NCI-H128 (cell line): ENCODE data around the gene DPAGT1.
A peak's percentile ranks its signal among the peaks of the same experiment; 100 is the strongest.

Experiments
- DNase-seq: peaks from one replicate; lab custom pipeline; 2025; ENCODE audit not compliant: unreplicated experiment; lab: John Stamatoyannopoulos, UW

The DPAGT1 gene

GRCh38 chr11:119095066-119095880 is 6.4 kb downstream of the DPAGT1 start:
- peak; percentile 96 for DNase-seq

GRCh38 chr11:119094816-119095065 is 6.9 kb downstream of the DPAGT1 start:
- DNase-seq, result no peak

DNA sequence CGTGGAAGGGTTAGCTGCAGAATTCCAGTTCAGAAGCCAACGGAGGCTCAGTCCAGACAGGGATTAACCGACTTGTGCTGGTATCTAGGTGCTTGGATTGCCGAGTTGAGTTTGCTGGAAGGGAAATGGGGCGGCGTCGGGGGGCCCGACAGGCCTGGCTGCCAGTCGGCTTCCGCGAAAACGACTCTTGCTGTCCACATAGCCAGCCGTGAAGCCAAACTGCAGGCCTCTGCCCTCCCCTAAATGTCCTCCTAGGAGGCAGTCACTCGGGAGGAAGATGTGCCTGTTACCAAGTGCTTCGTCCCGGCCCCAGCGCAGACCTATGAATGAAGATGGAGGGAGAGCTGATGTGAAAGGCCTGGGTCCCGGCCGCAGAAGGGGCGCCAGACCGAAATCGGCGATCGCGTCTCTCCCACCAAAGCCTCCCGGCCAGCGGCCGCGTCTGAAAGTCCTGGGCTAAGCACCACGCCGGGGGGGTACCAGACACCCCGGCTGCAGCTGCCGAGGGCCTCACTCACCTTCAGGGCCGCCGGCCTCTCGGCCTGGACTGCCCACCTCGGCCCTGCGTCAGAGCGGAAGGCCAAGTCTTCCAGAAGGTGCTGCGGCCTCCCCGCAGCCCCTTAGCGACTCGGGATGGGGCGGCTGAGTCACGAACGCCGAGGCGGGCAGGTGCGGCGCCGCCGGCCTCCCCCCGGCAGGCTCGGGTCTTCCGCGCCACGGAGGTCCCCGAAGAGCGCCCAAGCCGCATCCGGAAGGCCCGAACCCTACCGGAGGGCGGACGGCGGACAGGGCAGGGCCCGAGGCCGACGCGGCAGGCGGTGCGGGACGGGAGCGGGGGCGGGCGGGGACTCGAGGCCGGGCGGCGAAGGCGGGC is 7.5 kb downstream of the DPAGT1 start:
- DNase-seq, result no peak

- DNase-seq, result no peak
Measured at GRCh38 chr11:119092880-119093842, 8.5 kb downstream of the DPAGT1 start.

DNA sequence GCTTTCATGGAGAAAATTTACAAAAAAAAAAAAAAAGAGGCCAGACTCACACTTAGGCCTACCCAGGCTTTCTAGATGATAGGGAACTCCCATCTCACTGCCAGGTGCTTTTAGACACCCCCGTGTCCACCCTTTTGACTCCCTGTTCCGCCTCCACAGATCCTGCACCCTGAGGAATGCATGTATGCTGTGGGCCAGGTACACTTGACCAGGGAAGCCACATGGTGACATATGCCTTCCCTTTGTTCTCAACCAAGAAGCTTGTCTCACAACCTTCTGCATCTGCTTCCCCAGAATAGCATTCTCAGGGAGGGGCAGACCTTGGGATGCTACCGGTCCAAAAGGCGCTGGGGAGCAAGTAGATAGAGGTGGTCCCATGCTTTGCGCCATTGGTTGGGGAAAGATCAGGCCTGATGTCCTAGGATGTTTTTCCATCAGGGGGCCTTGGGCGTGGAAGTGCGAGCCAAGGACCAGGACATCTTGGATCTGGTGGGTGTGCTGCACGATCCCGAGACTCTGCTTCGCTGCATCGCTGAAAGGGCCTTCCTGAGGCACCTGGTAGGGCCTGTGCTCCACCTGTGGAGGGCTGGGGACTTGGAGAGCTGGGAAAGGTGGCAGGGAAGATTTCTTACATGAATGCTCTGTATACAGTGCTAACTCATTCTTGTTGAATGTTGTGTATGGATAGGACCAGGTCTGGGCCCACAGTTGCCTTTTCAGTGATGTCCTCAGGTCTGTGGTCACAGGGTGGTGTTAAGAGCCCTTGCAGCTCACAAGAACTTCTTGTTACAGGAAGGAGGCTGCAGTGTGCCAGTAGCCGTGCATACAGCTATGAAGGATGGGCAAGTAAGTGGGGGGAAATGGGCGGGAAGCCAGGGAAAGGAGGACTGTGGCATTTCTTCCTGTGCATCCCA is 9.4 kb downstream of the DPAGT1 start:
- no peak for DNase-seq

- no peak for DNase-seq
Measured at GRCh38 chr11:119091178-119091577, 10.5 kb downstream of the DPAGT1 start.

DNA sequence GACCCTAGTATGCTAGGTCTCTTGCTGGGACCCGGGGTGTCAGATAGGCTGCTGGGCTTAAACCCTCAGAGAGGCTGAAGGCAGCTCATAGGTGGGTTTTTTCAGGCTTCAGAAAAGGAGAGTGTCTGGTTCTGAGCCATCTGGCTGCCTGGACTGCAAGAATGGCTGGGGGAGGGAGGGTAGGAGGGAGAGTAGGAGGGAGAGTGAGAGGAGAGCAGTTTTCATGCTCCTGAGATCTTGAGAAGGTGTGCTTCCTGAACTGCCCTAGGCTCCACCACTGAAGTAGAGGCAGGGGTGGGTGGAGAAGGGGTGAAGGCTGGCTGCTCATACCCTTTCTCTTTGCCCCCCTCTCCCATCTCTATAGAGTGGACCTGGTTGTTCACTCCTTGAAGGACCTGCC is 12.3 kb downstream of the DPAGT1 start:
- no peak for DNase-seq

GRCh38 chr11:119088406-119088805 is 13.2 kb downstream of the DPAGT1 start:
- DNase-seq, result no peak

- DNase-seq, result no peak
Measured at GRCh38 chr11:119087747-119088241, 13.9 kb downstream of the DPAGT1 start.

DNA sequence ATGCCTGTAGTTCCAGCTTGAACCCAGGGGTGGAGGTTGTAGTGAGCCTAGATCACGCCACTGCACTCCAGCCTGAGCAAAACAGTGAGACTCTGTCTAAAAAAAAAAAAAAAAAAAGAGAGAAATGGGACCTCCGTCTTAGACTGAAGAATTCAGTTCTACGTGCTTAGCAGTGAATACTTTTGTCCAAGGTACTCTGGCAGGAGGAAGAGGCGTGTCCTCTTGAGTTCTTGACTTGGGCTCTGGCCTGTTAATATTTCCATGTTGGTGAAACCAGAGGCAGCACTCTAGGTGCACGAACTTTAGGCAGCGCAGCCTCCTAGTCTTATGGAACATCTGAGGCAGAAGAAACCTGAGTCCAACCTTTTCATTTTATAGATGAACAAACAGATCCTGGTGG is 14.5 kb downstream of the DPAGT1 start:
- DNase-seq, result no peak

GRCh38 chr11:119085437-119085847 is 16.2 kb downstream of the DPAGT1 start:
- no peak for DNase-seq

GRCh38 chr11:119084663-119085436 is 16.8 kb downstream of the DPAGT1 start, which contains the start of gene HMBS:
Gene HMBS (plus strand): TSS chr11:119084881. CDS start chr11:119085034, 153 bp downstream.
- peak; percentile 68 for DNase-seq

GRCh38 chr11:119081682-119082260 is 19.9 kb downstream of the DPAGT1 start:
- no peak for DNase-seq

DNA sequence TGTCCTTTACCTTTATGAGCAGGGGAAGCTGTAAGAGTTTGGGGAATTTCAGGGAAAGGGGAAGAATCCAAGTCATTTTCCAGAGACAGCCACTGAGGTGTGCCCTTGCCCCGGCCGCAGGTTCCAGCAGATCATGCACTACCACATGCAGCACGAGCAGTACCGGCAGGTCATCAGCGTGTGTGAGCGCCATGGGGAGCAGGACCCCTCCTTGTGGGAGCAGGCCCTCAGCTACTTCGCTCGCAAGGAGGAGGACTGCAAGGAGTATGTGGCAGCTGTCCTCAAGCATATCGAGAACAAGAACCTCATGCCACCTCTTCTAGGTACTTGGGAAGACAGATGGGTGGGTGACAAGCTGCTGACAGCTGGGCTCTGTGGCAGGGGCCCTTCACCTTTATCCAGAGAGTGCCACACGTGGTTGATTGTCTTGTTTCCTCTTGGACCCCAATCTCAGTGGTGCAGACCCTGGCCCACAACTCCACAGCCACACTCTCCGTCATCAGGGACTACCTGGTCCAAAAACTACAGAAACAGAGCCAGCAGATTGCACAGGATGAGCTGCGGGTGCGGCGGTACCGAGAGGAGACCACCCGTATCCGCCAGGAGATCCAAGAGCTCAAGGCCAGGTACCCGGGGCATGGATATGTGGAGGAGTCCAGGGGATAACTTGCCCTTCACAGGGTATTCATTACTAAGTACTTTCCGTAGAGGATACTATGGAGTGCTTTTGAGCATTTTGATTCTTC is 22.8 kb downstream of the DPAGT1 start:
- no peak for DNase-seq

DNA sequence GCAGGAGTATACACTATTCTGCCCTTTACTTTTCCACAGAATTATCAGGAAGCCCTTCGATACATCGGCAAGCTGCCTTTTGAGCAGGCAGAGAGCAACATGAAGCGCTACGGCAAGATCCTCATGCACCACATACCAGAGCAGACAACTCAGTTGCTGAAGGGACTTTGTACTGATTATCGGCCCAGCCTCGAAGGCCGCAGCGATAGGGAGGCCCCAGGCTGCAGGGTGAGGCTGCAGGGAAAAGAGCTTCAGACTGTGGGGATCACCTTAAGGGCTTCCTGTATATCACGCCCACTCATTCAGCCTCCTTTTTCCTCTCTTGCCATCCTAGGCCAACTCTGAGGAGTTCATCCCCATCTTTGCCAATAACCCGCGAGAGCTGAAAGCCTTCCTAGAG is 23.8 kb downstream of the DPAGT1 start:
- DNase-seq, result no peak

- peak; percentile 88 for DNase-seq
Measured at GRCh38 chr11:119067371-119068222, 34.1 kb downstream of the DPAGT1 start, which contains the start of gene VPS11. Gene VPS11 (plus strand): TSS chr11:119067818. CDS start chr11:119067824, 6 bp downstream.

DNA sequence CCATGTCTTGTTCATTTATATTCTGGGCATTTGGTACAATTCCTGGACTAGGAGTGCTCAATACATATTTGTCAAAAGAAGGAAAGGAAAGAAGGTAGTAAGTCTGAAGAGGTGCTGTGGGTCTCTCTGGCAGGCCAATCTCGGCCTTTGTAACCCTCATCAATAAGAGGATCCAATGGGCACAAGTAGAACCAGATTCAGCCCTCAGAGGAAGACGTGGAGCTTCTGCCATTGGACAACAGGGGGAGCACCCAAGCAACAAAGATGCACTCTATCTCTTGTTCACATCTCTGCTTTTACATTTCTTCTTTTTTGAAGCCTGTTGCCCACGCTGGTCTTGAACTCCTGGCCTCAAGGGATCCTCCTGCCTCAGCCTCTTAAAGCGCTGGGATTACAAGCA is 36.3 kb downstream of the DPAGT1 start:
- no peak for DNase-seq
